Measurements from ENCODE around the gene RAB4A. TPM values are rescaled to one million over a fixed set of nuclear protein-coding genes. Genes with fewer than 3 reads are reported as not detected.

Gene RAB4A
- total RNA-seq, 2 donors from 2014 or later, result 34.3 to 47.2 TPM

DNA sequence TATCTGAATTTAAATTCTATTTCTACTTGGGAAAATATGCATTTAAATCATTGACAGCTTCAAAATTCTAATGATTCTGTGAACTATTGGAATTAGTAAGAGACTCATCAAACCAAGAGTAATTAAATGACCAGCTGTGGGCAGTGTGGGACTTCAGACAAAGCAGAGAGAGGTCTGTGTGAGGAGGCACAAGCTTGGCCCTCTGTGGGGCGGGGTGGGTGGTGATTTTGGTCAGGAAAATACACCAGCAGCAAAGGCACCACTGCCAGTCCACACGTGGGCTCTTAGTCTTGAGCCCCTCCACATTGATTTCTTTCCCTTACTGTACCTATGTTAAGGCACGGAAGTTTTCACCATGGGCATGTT lies 39.2 kb upstream of the RAB4A start:
- H3K9me3 ChIP-seq (ENCODE audit: control insufficient read depth, low read length, poor library complexity, severe bottlenecking), result no peaks in the 10 kb centered on the region
- Mint-ChIP-seq H3K27me3 (peaks cover 29% of the 10 kb centered on the region), H3K36me3 (ENCODE audit: low read depth) (no peaks in the 10 kb centered on the region), H3K4me1 (peaks cover 4% of the 10 kb centered on the region), H3K4me3 (no peak overlapping the region), H3K27ac (peak overlapping the region; percentile 53)
- DNase-seq (no peak), ATAC-seq (no peak)

GRCh38 chr1:229234870-229235472 lies 35.9 kb upstream of the RAB4A start:
- Mint-ChIP-seq H3K4me3 (no peak overlapping the region), H3K27ac (no peak overlapping the region), H3K36me3 (ENCODE audit: low read depth) (no peaks in the 10 kb centered on the region), H3K4me1 (peaks cover 2% of the 10 kb centered on the region), H3K27me3 (peaks cover 11% of the 10 kb centered on the region)
- no peaks in the 10 kb centered on the region for H3K9me3 ChIP-seq (ENCODE audit: control insufficient read depth, low read length, poor library complexity, severe bottlenecking)
- ATAC-seq, result no peak
- DNase-seq, result no peak

DNA sequence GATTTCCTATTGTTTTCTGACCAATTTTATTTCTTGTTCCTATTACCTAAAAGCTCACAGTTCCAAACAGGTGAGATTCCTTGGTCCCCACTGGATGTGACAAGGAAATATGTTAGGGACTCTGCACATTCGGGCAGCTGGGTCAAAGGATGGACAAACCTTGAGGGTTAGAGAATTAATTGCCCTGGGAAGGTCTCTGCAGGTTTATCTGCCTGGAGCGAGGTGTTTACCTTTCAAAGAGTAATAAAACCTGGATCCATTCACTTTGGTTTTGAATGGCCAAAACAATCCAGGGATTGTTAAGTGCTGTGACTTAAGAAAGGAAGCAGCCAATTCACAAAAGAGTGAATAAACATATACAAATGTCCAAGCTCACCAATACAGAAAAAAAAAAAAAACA lies 33.6 kb upstream of the RAB4A start:
- Mint-ChIP-seq H3K27me3 (peaks cover 11% of the 10 kb centered on the region), H3K4me1 (peaks cover 2% of the 10 kb centered on the region), H3K4me3 (no peak overlapping the region), H3K36me3 (ENCODE audit: low read depth) (no peaks in the 10 kb centered on the region), H3K27ac (no peak overlapping the region)
- DNase-seq (no peak), ATAC-seq (no peak)
- no peaks in the 10 kb centered on the region for H3K9me3 ChIP-seq (ENCODE audit: control insufficient read depth, low read length, poor library complexity, severe bottlenecking)

- no peak for DNase-seq
These were observed 32.7 kb upstream of the RAB4A start for GRCh38 chr1:229238231-229238630.

GRCh38 chr1:229238674-229239415 lies 32.1 kb upstream of the RAB4A start:
- peaks cover 2% of the 10 kb centered on the region for H3K4me1 Mint-ChIP-seq
- no peak for DNase-seq

More at GRCh38 chr1:229238231-229238630, 32.7 kb upstream of the RAB4A start:
- H3K27me3 Mint-ChIP-seq, result peaks cover 11% of the 10 kb centered on the region
- peaks cover 2% of the 10 kb centered on the region for H3K4me1 Mint-ChIP-seq
- no peak overlapping the region for H3K27ac Mint-ChIP-seq
- H3K4me3 Mint-ChIP-seq, result no peak overlapping the region
- no peak for ATAC-seq
- H3K36me3 Mint-ChIP-seq (ENCODE audit: low read depth), result no peaks in the 10 kb centered on the region
- no peaks in the 10 kb centered on the region for H3K9me3 ChIP-seq (ENCODE audit: control insufficient read depth, low read length, poor library complexity, severe bottlenecking)

DNA sequence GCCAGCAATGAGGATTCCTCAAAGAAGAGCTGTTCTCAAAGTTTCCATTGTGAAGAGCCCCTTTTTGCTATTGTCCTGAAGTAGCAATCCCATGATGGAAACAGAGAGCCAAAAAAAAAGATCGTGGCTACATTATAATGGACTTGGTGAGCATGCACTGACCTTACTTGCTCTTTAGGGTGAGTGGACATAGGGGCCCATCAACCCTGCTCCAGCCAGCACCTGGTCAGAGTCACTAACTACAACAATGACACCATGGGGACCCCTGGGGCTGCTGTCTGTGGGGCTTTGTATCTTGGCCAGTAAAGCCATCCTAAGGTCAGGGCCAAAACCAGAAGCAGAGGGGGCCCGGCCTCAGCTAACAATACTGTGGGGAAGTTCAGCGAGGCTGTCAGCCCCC lies 30.4 kb upstream of the RAB4A start:
- Mint-ChIP-seq H3K36me3 (ENCODE audit: low read depth) (no peaks in the 10 kb centered on the region), H3K4me3 (no peak overlapping the region), H3K27ac (no peak overlapping the region), H3K27me3 (no peaks in the 10 kb centered on the region), H3K4me1 (peaks cover 2% of the 10 kb centered on the region)
- DNase-seq (no peak), ATAC-seq (no peak)
- H3K9me3 ChIP-seq (ENCODE audit: control insufficient read depth, low read length, poor library complexity, severe bottlenecking), result peaks cover 5% of the 10 kb centered on the region

More at GRCh38 chr1:229238674-229239415, 32.1 kb upstream of the RAB4A start:
- no peak overlapping the region for H3K27ac Mint-ChIP-seq
- H3K36me3 Mint-ChIP-seq (ENCODE audit: low read depth), result no peaks in the 10 kb centered on the region
- H3K27me3 Mint-ChIP-seq, result peaks cover 7% of the 10 kb centered on the region
- H3K9me3 ChIP-seq (ENCODE audit: control insufficient read depth, low read length, poor library complexity, severe bottlenecking), result peaks cover 3% of the 10 kb centered on the region
- no peak for ATAC-seq
- H3K4me3 Mint-ChIP-seq, result no peak overlapping the region

DNA sequence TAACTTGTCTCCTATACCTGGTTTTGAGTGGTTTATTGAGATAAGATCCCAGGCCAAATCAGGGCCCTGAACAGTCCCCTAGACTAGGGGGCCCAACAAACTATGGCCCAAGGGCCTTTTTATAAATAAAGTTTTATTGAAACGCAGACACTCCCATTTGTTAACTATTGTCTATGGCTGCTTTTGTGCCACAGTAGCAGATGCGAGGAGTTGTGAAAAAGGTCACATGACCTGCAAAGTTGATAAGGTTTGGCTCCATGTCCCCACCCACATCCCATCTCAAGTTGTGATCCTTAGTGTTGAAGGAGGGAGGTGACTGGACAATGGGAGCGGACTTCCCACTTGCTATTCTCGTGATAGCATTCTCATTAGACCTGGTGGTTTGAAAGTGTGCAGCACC lies 29.5 kb upstream of the RAB4A start:
- no peak overlapping the region for H3K27ac Mint-ChIP-seq
- no peak for DNase-seq

DNA sequence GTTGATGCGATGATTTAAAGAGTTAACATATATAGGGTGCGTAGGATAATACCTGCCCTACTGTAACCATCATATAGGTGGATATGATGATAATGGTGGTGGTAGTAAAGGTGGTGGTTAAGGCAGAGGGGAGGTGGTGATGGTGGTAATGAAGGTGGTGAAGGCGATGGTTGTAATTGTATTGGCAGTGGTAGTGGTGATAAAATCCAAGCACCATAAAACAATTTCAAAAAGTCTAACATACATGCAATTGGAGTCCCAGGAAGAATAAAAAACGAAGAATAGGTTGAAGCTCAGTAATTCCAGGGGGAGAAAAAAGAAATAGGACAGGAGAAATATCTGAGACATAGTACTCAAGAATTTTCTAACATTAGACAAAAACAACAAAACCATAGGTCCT lies 27.3 kb upstream of the RAB4A start:
- peaks cover 2% of the 10 kb centered on the region for H3K4me1 Mint-ChIP-seq

More for the DNA sequence above, 29.5 kb upstream of the RAB4A start:
- no peak for ATAC-seq
- Mint-ChIP-seq H3K4me3 (no peak overlapping the region), H3K4me1 (peaks cover 2% of the 10 kb centered on the region), H3K36me3 (ENCODE audit: low read depth) (no peaks in the 10 kb centered on the region), H3K27me3 (no peaks in the 10 kb centered on the region)
- H3K9me3 ChIP-seq (ENCODE audit: control insufficient read depth, low read length, poor library complexity, severe bottlenecking), result peaks cover 5% of the 10 kb centered on the region

DNA sequence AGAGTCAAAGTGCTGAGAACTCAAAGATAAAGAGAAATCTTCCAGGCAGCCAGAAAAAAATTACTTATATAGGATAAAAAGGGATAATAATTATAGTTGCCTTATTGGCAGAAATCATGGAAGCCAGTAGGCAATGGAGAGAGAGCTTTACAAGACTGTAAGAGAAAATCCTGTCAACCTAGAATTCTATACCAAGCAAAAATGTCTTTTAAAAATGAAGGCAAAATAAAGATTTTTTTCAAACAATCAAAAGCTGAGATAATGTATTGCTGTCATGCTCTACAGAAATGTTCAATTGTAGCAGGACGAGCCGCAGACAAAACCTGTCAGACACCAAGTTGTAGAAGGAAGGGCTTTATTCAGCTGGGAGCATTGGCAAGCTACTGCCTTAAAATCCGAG lies 26.8 kb upstream of the RAB4A start:
- ATAC-seq, result no peak
- DNase-seq, result no peak
- H3K9me3 ChIP-seq (ENCODE audit: control insufficient read depth, low read length, poor library complexity, severe bottlenecking), result peaks cover 5% of the 10 kb centered on the region
- Mint-ChIP-seq H3K27me3 (no peaks in the 10 kb centered on the region), H3K4me3 (no peak overlapping the region), H3K36me3 (ENCODE audit: low read depth) (no peaks in the 10 kb centered on the region), H3K27ac (no peak overlapping the region), H3K4me1 (peaks cover 7% of the 10 kb centered on the region)

More for the DNA sequence above, 27.3 kb upstream of the RAB4A start:
- DNase-seq (no peak), ATAC-seq (no peak)
- no peaks in the 10 kb centered on the region for H3K27me3 Mint-ChIP-seq
- H3K9me3 ChIP-seq (ENCODE audit: control insufficient read depth, low read length, poor library complexity, severe bottlenecking), result peaks cover 5% of the 10 kb centered on the region
- no peaks in the 10 kb centered on the region for H3K36me3 Mint-ChIP-seq (ENCODE audit: low read depth)
- H3K4me3 Mint-ChIP-seq, result no peak overlapping the region
- no peak overlapping the region for H3K27ac Mint-ChIP-seq

GRCh38 chr1:229247871-229248270 lies 23.0 kb upstream of the RAB4A start:
- H3K9me3 ChIP-seq (ENCODE audit: control insufficient read depth, low read length, poor library complexity, severe bottlenecking), result peaks cover 5% of the 10 kb centered on the region
- Mint-ChIP-seq H3K36me3 (ENCODE audit: low read depth) (no peaks in the 10 kb centered on the region), H3K27me3 (no peaks in the 10 kb centered on the region), H3K4me3 (no peak overlapping the region), H3K4me1 (peaks cover 25% of the 10 kb centered on the region), H3K27ac (no peak overlapping the region)
- DNase-seq (no peak), ATAC-seq (no peak)

- peak overlapping the region; percentile 30 for H3K27ac Mint-ChIP-seq
- peak overlapping the region; percentile 22 for H3K4me3 Mint-ChIP-seq
- no peaks in the 10 kb centered on the region for H3K9me3 ChIP-seq (ENCODE audit: control insufficient read depth, low read length, poor library complexity, severe bottlenecking)
- H3K4me1 Mint-ChIP-seq, result peaks cover 34% of the 10 kb centered on the region
- no peak for ATAC-seq
- no peaks in the 10 kb centered on the region for H3K36me3 Mint-ChIP-seq (ENCODE audit: low read depth)
- no peaks in the 10 kb centered on the region for H3K27me3 Mint-ChIP-seq
- DNase-seq, result no peak
These were observed 21.8 kb upstream of the RAB4A start for GRCh38 chr1:229248821-229249817.

DNA sequence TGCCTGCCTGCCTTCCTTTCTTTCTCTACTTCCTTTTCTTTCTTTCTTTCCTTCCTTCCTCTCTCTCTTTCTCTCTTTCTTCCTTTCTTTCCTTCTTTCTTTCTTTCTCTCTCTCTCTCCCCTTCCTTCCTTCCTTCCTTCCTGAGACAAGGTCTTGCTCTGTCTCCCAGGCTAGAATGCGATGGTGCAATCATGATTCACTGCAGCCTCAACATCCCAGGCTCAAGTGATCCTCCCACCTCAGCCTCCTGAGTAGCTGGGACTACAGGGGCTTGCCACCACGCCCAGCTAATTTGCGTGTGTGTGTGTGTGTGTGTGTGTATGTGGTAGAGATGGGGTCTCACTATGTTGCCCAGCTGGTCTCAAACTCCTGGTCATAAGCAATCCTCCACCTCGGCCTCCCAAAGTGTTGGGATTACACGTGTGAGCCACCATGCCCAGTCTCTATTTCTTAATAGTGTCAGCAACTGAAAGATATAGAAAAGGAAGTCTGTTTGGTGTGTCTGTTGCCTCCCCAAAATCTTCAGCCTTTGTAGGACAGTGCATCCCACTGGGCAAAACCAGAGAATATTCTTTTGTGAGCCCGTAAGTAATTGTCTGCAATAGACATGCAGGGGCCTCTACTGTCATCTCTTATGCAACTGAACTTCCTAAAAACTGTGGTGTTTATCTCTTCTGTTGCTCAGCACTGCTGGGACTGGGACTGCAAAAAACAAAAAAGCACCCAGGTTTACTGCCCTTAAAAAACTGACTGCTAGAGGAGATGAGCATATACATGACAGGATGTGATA lies 20.9 kb upstream of the RAB4A start:
- peaks cover 38% of the 10 kb centered on the region for H3K4me1 Mint-ChIP-seq
- ATAC-seq (no peak), DNase-seq (no peak)
- no peaks in the 10 kb centered on the region for H3K27me3 Mint-ChIP-seq
- H3K9me3 ChIP-seq (ENCODE audit: control insufficient read depth, low read length, poor library complexity, severe bottlenecking), result no peaks in the 10 kb centered on the region
- H3K27ac Mint-ChIP-seq, result peak overlapping the region; percentile 30
- H3K4me3 Mint-ChIP-seq, result no peak overlapping the region
- H3K36me3 Mint-ChIP-seq (ENCODE audit: low read depth), result no peaks in the 10 kb centered on the region

All from T-helper 17 cell (primary cell).